DND-41 (cell line): Measurements from ENCODE around the gene DAGLA.

Experiments
- CTCF ChIP-seq: IDR thresholded peaks from 2 replicates; pipeline ENCODE4 v1.5.1; 2012; ENCODE audit warnings: borderline replicate concordance, low read length, moderate library complexity, mild to moderate bottlenecking; ENCODE audit not compliant: poor library complexity, severe bottlenecking; ENCODE audit errors: extremely low read depth
- EZH2 ChIP-seq: IDR thresholded peaks from 3 replicates; pipeline ENCODE4 v1.6.1; 2012; ENCODE audit warnings: borderline replicate concordance, low read depth, mild to moderate bottlenecking, moderate library complexity, low read length, inconsistent platforms; ENCODE audit not compliant: severe bottlenecking

- TF ChIP-seq CTCF (no peak), EZH2 (no peak)
Measured at GRCh38 chr11:61784506-61784805, 104.3 kb downstream of the DAGLA start.
